Amygdala (tissue), 56 donors: ENCODE measurements around the gene SLC25A48.

Experiments
- DNase-seq, 56 donors: peaks; one replicate each; lab custom pipeline; 2025; lab: John Stamatoyannopoulos, UW

The SLC25A48 gene

GRCh38 chr5:135834639-135835529 is at the start of gene SLC25A48:
TSS of gene SLC25A48 (plus strand) at chr5:135834663. CDS start at chr5:135834848, 185 bp downstream.
- DNase-seq = peak in 31 of 56 donors; percentile 9 to 70 (median 40)

- no peak for DNase-seq
These were observed 33.8 kb upstream of the SLC25A48 start for GRCh38 chr5:135800656-135801055.

- no peak for DNase-seq
These were observed 24.1 kb upstream of the SLC25A48 start for GRCh38 chr5:135810188-135810943.

- DNase-seq = no peak
These were observed 23.5 kb upstream of the SLC25A48 start for GRCh38 chr5:135811007-135811406.

GRCh38 chr5:135813758-135814157 is 20.7 kb upstream of the SLC25A48 start:
- DNase-seq = no peak

GRCh38 chr5:135814316-135814715 is 20.1 kb upstream of the SLC25A48 start:
- no peak for DNase-seq

GRCh38 chr5:135814812-135815211 is 19.7 kb upstream of the SLC25A48 start:
- no peak for DNase-seq

GRCh38 chr5:135821061-135821801 is 13.2 kb upstream of the SLC25A48 start:
- DNase-seq = no peak

- DNase-seq = no peak
These were observed 12.7 kb upstream of the SLC25A48 start for GRCh38 chr5:135821802-135822201.

- DNase-seq = no peak
These were observed 12.2 kb upstream of the SLC25A48 start for GRCh38 chr5:135822286-135822685.

GRCh38 chr5:135822959-135823358 is 11.5 kb upstream of the SLC25A48 start:
- DNase-seq = no peak

- no peak for DNase-seq
These were observed 10.6 kb upstream of the SLC25A48 start for GRCh38 chr5:135823881-135824280.

GRCh38 chr5:135824541-135825041 is 9.9 kb upstream of the SLC25A48 start:
- no peak for DNase-seq

- DNase-seq = no peak
These were observed 8.9 kb upstream of the SLC25A48 start for GRCh38 chr5:135825373-135826220.

GRCh38 chr5:135826221-135826525 is 8.3 kb upstream of the SLC25A48 start:
- DNase-seq = no peak

GRCh38 chr5:135826994-135827671 is 7.3 kb upstream of the SLC25A48 start:
- no peak for DNase-seq

- no peak for DNase-seq
These were observed 6.3 kb upstream of the SLC25A48 start for GRCh38 chr5:135827965-135828781.

- DNase-seq = no peak
These were observed 5.7 kb upstream of the SLC25A48 start for GRCh38 chr5:135828782-135829127.

GRCh38 chr5:135829179-135829578 is 5.3 kb upstream of the SLC25A48 start:
- no peak for DNase-seq
